ENCODE measurements around the gene TUNAR.

DNA sequence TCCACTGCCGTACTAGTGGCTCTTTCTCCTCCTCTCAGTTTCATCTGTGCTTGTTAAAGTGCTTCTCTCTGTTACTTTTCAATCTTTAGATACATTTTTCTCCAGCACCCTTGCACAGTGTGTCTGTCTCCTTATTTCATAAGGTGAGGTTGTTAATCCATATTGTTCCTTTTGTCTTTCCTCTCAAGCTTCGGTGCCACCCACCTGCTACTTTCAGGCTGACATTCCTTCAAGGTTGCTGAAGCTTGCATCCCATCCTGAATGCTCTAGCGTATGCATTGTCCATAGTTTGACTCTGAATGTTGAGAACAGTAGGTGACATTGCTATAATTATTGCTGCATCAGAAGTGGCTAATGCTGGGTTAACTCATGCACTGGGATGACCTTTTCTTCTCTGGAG, 20.6 kb downstream of the TUNAR start:
- no peak for TF ChIP-seq CTCF (IDR thresholded peaks at IDR 0.05; ENCODE audit: borderline replicate concordance, extremely low read depth, low read length, poor library complexity, severe bottlenecking)
- TF ChIP-seq EZH2 (IDR thresholded peaks at IDR 0.05; ENCODE audit: borderline replicate concordance, low read depth, low read length, severe bottlenecking) = no peak
